HepG2 (cell line): Measurements from ENCODE around the gene CARD9. TPM values are rescaled to one million over a fixed set of nuclear protein-coding genes. Genes with fewer than 3 reads are reported as not detected.

ENCODE experiments used
- DDIT3 ChIP-seq: sonication (generic); formaldehyde crosslinking; IDR thresholded peaks from 2 replicates; pipeline ENCODE4 v1.4.0; 2020; ENCODE audit warnings: mild to moderate bottlenecking, missing genetic modification reagents
- ELF1 ChIP-seq: sonication (generic); formaldehyde crosslinking; IDR thresholded peaks from 2 replicates; pipeline ENCODE4 v1.4.0; 2020; ENCODE audit warnings: missing genetic modification reagents
- GZF1 ChIP-seq: sonication (generic); formaldehyde crosslinking; IDR thresholded peaks from 2 replicates; pipeline ENCODE4 v1.5.1; 2020; ENCODE audit warnings: mild to moderate bottlenecking, missing genetic modification reagents
- KLF15 ChIP-seq: sonication (generic); formaldehyde crosslinking; IDR thresholded peaks from 2 replicates; pipeline ENCODE4 v1.8.1; 2023; ENCODE audit warnings: borderline replicate concordance, mild to moderate bottlenecking, inconsistent platforms, missing genetic modification reagents, mixed read lengths
- MAX ChIP-seq: IDR thresholded peaks from 2 replicates; pipeline ENCODE4 v1.6.1; 2012; ENCODE audit warnings: inconsistent platforms
- SMAD3 ChIP-seq: sonication (generic); formaldehyde crosslinking; IDR thresholded peaks from 2 replicates; pipeline ENCODE4 v1.4.0; 2020; ENCODE audit warnings: missing genetic modification reagents
- THAP11 ChIP-seq: IDR thresholded peaks from 2 replicates; pipeline ENCODE4 v1.6.1; 2016; ENCODE audit warnings: missing biosample characterization, missing genetic modification reagents
- U2AF1 ChIP-seq: fragments of 200-400 bp; formaldehyde crosslinking; optimal IDR thresholded peaks from 2 replicates; pipeline ENCODE3; 2017; ENCODE audit warnings: mild to moderate bottlenecking, low read depth, low read length
- ZBTB33 ChIP-seq: sonication (generic); formaldehyde crosslinking; IDR thresholded peaks from 2 replicates; pipeline ENCODE4 v1.4.0; 2020; ENCODE audit warnings: missing genetic modification reagents
- ZFP62 ChIP-seq: sonication (generic); formaldehyde crosslinking; IDR thresholded peaks from 2 replicates; pipeline ENCODE4 v1.4.0; 2020; ENCODE audit warnings: missing genetic modification reagents
- ZNF124 ChIP-seq: sonication (generic); formaldehyde crosslinking; IDR thresholded peaks from 2 replicates; pipeline ENCODE4 v1.4.0; 2020; ENCODE audit warnings: missing genetic modification reagents
- ZNF205 ChIP-seq: IDR thresholded peaks from 2 replicates; pipeline ENCODE4 v1.6.1; 2018; ENCODE audit warnings: missing biosample characterization, missing genetic modification reagents
- ZNF224 ChIP-seq: sonication (generic); formaldehyde crosslinking; IDR thresholded peaks from 2 replicates; pipeline ENCODE4 v1.5.0; 2020; ENCODE audit warnings: mild to moderate bottlenecking, missing genetic modification reagents
- ZNF431 ChIP-seq: sonication (generic); formaldehyde crosslinking; IDR thresholded peaks from 2 replicates; pipeline ENCODE4 v1.9.0; 2022; ENCODE audit warnings: missing genetic modification reagents, low read depth, mild to moderate bottlenecking, borderline replicate concordance
- ZNF451 ChIP-seq: sonication (generic); formaldehyde crosslinking; IDR thresholded peaks from 2 replicates; pipeline ENCODE4 v1.5.0; 2020; ENCODE audit warnings: mild to moderate bottlenecking, missing genetic modification reagents
- ZNF530 ChIP-seq: sonication (generic); formaldehyde crosslinking; IDR thresholded peaks from 2 replicates; pipeline ENCODE4 v1.5.0; 2020; ENCODE audit warnings: low read depth, mild to moderate bottlenecking, missing genetic modification reagents
- ZNF646 ChIP-seq: sonication (generic); formaldehyde crosslinking; IDR thresholded peaks from 2 replicates; pipeline ENCODE4 v1.9.0; 2021; ENCODE audit warnings: mild to moderate bottlenecking, missing genetic modification reagents
- ZNF761 ChIP-seq: sonication (generic); formaldehyde crosslinking; conservative IDR thresholded peaks from 2 replicates; pipeline ENCODE4 v1.4.0; 2020; ENCODE audit warnings: mild to moderate bottlenecking, missing genetic modification reagents
- ZSCAN21 ChIP-seq: sonication (generic); formaldehyde crosslinking; IDR thresholded peaks from 2 replicates; pipeline ENCODE4 v1.8.0; 2022; ENCODE audit warnings: mild to moderate bottlenecking, missing genetic modification reagents, moderate library complexity, borderline replicate concordance
- polyA plus RNA-seq, 8 experiments: library from polyadenylated mRNA; depleted of rRNA in 3 of 8; stranded (reverse) in 7 of 8; unstranded in 1 of 8; fragments of >200 nt; fragmentation: Illumina TruSeq in 4 of 8; extraction: Trizol in 4 of 8; gene quantifications; 2 replicates each; pipeline versions ENCODE4 v1.2.1 to v1.2.3, GENCODE V29; 2011 to 2016; ENCODE audit warnings: low read depth in 4 of 8, missing spikeins in 1 of 8, mixed read lengths in 1 of 8; ENCODE audit not compliant: insufficient read depth in 1 of 8
- total RNA-seq, 5 experiments: library from RNA; depleted of rRNA; stranded (reverse); fragments of >200 nt; fragmentation: Illumina TruSeq; extraction: Trizol; gene quantifications; 2 replicates each; pipeline ENCODE4 v1.2.3, GENCODE V29; 2016; ENCODE audit warnings: low read depth in 1 of 5

Gene CARD9
- total and polyA plus RNA-seq, 2 of the 13 experiments (the other 11 are each of a cell fraction or from before 2014, with no cell fraction given) = 3.3 to 7.4 TPM

- peak; percentile 57 for TF ChIP-seq ZSCAN21 (CRISPR knock-in tag)
- peak; percentile 66 for TF ChIP-seq ELF1 (CRISPR knock-in tag)
- peak; percentile 50; the same call in 1 of the 2 replicates for TF ChIP-seq ZNF530
- TF ChIP-seq ZNF646 (CRISPR knock-in tag) = no peak
- peak; percentile 22; the same call in 1 of the 2 replicates for TF ChIP-seq ZNF761 (CRISPR knock-in tag)
- TF ChIP-seq MAX = peak; percentile 85
- TF ChIP-seq ZNF205 (CRISPR knock-in tag) = peak; percentile 31; the same call in 1 of the 2 replicates
- TF ChIP-seq ZFP62 = no peak
- peak; percentile 32 for TF ChIP-seq U2AF1
- TF ChIP-seq ZNF124 (CRISPR knock-in tag) = peak; percentile 32; the same call in 1 of the 2 replicates
- TF ChIP-seq GZF1 (CRISPR knock-in tag) = no peak; the same call in 1 of the 2 replicates
- peak; percentile 60 for TF ChIP-seq THAP11
- TF ChIP-seq KLF15 (CRISPR knock-in tag) = peak; percentile 47; the same call in 1 of the 2 replicates
- 0 out of 2 replicates have a peak, but pooled peaks have one; percentile 35 for TF ChIP-seq ZBTB33 (CRISPR knock-in tag)
- TF ChIP-seq DDIT3 (CRISPR knock-in tag) = no peak
- no peak for TF ChIP-seq ZNF451
- no peak for TF ChIP-seq ZNF224 (CRISPR knock-in tag)
- TF ChIP-seq ZNF431 (CRISPR knock-in tag) = 0 out of 2 replicates have a peak, but pooled peaks have one; percentile 38
- TF ChIP-seq SMAD3 = peak; percentile 37; the same call in 1 of the 2 replicates
These were observed 27.9 kb downstream of the CARD9 start (continued) for GRCh38 chr9:136345281-136346156.
